ENCODE results near the gene IMMP2L. TPM values are rescaled to one million over a fixed set of nuclear protein-coding genes. Genes with fewer than 3 reads are reported as not detected.

The IMMP2L gene
- total RNA-seq, 1 experiment from 2014 or later, result 8.8 TPM

- TF ChIP-seq SIN3A (IDR thresholded peaks at IDR 0.05; ENCODE audit: borderline replicate concordance, insufficient read depth, low read depth, low read length) (no peak), POLR2AphosphoS5 (IDR thresholded peaks at IDR 0.05; ENCODE audit: low read depth, low read length) (no peak), TCF7L2 (IDR thresholded peaks at IDR 0.05; ENCODE audit: low read depth, low read length) (no peak)
- TF ChIP-seq, protein P1, sequence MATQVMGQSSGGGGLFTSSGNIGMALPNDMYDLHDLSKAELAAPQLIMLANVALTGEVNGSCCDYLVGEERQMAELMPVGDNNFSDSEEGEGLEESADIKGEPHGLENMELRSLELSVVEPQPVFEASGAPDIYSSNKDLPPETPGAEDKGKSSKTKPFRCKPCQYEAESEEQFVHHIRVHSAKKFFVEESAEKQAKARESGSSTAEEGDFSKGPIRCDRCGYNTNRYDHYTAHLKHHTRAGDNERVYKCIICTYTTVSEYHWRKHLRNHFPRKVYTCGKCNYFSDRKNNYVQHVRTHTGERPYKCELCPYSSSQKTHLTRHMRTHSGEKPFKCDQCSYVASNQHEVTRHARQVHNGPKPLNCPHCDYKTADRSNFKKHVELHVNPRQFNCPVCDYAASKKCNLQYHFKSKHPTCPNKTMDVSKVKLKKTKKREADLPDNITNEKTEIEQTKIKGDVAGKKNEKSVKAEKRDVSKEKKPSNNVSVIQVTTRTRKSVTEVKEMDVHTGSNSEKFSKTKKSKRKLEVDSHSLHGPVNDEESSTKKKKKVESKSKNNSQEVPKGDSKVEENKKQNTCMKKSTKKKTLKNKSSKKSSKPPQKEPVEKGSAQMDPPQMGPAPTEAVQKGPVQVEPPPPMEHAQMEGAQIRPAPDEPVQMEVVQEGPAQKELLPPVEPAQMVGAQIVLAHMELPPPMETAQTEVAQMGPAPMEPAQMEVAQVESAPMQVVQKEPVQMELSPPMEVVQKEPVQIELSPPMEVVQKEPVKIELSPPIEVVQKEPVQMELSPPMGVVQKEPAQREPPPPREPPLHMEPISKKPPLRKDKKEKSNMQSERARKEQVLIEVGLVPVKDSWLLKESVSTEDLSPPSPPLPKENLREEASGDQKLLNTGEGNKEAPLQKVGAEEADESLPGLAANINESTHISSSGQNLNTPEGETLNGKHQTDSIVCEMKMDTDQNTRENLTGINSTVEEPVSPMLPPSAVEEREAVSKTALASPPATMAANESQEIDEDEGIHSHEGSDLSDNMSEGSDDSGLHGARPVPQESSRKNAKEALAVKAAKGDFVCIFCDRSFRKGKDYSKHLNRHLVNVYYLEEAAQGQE (IDR thresholded peaks at IDR 0.05; ENCODE audit: insufficient read depth in 1 of 2, low read depth in 2 of 2, low read length in 1 of 2), result no peak
- TF ChIP-seq, protein P2, sequence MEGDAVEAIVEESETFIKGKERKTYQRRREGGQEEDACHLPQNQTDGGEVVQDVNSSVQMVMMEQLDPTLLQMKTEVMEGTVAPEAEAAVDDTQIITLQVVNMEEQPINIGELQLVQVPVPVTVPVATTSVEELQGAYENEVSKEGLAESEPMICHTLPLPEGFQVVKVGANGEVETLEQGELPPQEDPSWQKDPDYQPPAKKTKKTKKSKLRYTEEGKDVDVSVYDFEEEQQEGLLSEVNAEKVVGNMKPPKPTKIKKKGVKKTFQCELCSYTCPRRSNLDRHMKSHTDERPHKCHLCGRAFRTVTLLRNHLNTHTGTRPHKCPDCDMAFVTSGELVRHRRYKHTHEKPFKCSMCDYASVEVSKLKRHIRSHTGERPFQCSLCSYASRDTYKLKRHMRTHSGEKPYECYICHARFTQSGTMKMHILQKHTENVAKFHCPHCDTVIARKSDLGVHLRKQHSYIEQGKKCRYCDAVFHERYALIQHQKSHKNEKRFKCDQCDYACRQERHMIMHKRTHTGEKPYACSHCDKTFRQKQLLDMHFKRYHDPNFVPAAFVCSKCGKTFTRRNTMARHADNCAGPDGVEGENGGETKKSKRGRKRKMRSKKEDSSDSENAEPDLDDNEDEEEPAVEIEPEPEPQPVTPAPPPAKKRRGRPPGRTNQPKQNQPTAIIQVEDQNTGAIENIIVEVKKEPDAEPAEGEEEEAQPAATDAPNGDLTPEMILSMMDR (IDR thresholded peaks at IDR 0.05), result no peak
- no peak overlapping the region for H3K27ac ChIP-seq (ENCODE audit: low read length)
- no peaks in the 10 kb centered on the region for H3K9me3 ChIP-seq (ENCODE audit: control insufficient read depth, insufficient read depth, low read depth, low read length)
- in situ Hi-C loops (cut with HindIII; ENCODE audit: low pct_unique_long_range_greater_than_20kb, low sequenced_read_pairs) (no loop called here), intact Hi-C loops (cut with micrococcal nuclease; ENCODE audit: unreplicated experiment) (no loop called here)
- no TSS peak for BruUV-seq (replicated peaks)
- no peak overlapping the region for H3K4me3 ChIP-seq (ENCODE audit: low read depth in 2 of 2, low read length in 2 of 2)
- CTCF ChIA-PET, result no interaction called here
- ATAC-seq, result no peak
- no peaks in the 10 kb centered on the region for H3K27me3 ChIP-seq (ENCODE audit: control insufficient read depth, insufficient read depth, low read length)
- POLR2A ChIA-PET, result no interaction called here
- H3K4me1 ChIP-seq (ENCODE audit: control insufficient read depth, insufficient read depth, low read length), result no peaks in the 10 kb centered on the region
- no peaks in the 10 kb centered on the region for H3K36me3 ChIP-seq (ENCODE audit: control insufficient read depth, insufficient read depth, low read length)
- no peak for DNase-seq (ENCODE audit: low read depth, low spot score)
These were observed 352.2 kb downstream of the IMMP2L start for GRCh38 chr7:111210043-111210442.

- intact Hi-C loops (cut with micrococcal nuclease; ENCODE audit: unreplicated experiment) (no loop called here), in situ Hi-C loops (cut with HindIII; ENCODE audit: low pct_unique_long_range_greater_than_20kb, low sequenced_read_pairs) (no loop called here)
- Histone ChIP-seq H3K4me1 (ENCODE audit: control insufficient read depth, insufficient read depth, low read length) (no peaks in the 10 kb centered on the region), H3K27ac (ENCODE audit: low read length) (no peak overlapping the region), H3K36me3 (ENCODE audit: control insufficient read depth, insufficient read depth, low read length) (no peaks in the 10 kb centered on the region), H3K4me3 (ENCODE audit: low read depth in 2 of 2, low read length in 2 of 2) (no peak overlapping the region), H3K9me3 (ENCODE audit: control insufficient read depth, insufficient read depth, low read depth, low read length) (no peaks in the 10 kb centered on the region), H3K27me3 (ENCODE audit: control insufficient read depth, insufficient read depth, low read length) (no peaks in the 10 kb centered on the region)
- no peak for DNase-seq (ENCODE audit: low read depth, low spot score)
- TF ChIP-seq POLR2AphosphoS5 (IDR thresholded peaks at IDR 0.05; ENCODE audit: low read depth, low read length), result no peak
- no peak for TF ChIP-seq SIN3A (IDR thresholded peaks at IDR 0.05; ENCODE audit: borderline replicate concordance, insufficient read depth, low read depth, low read length)
- TF ChIP-seq, protein P1 (IDR thresholded peaks at IDR 0.05; ENCODE audit: insufficient read depth in 1 of 2, low read depth in 2 of 2, low read length in 1 of 2), result no peak
- no peak for TF ChIP-seq TCF7L2 (IDR thresholded peaks at IDR 0.05; ENCODE audit: low read depth, low read length)
- TF ChIP-seq, protein P2 (IDR thresholded peaks at IDR 0.05), result no peak
- no TSS peak for BruUV-seq (replicated peaks)
- ATAC-seq, result no peak
- ChIA-PET CTCF (no interaction called here), POLR2A (no interaction called here)
These were observed 357.0 kb downstream of the IMMP2L start for GRCh38 chr7:111205251-111205650.
